IPS-18a (cell line): Measurements from ENCODE around the gene TUBGCP6.
"Not testable (repeated sequence)": the region's sequence is repeated elsewhere in the genome, so short reads cannot be mapped to it uniquely, and the experiment has no call there.

Experiments used
- H3K27ac ChIP-seq: one replicate; pipeline ENCODE4 v1.5.1; 2013; ENCODE audit warnings: low read length
- H3K27me3 ChIP-seq: one replicate; pipeline ENCODE4 v1.6.1; 2013; ENCODE audit warnings: mild to moderate bottlenecking, low read length; ENCODE audit not compliant: control insufficient read depth, insufficient read depth
- H3K36me3 ChIP-seq: one replicate; pipeline ENCODE4 v1.6.1; 2013; ENCODE audit warnings: low read depth, low read length; ENCODE audit not compliant: control insufficient read depth
- H3K4me1 ChIP-seq: one replicate; pipeline ENCODE4 v1.6.1; 2013; ENCODE audit warnings: low read depth, low read length; ENCODE audit not compliant: control insufficient read depth
- H3K4me3 ChIP-seq: one replicate; pipeline ENCODE4 v1.5.1; 2013; ENCODE audit warnings: low read length
- H3K9ac ChIP-seq: one replicate; pipeline ENCODE4 v1.6.1; 2013; ENCODE audit warnings: mild to moderate bottlenecking, low read length, moderate library complexity
- H3K9me3 ChIP-seq: one replicate; pipeline ENCODE4 v1.6.1; 2013; ENCODE audit warnings: low read depth, low read length; ENCODE audit not compliant: control insufficient read depth

The TUBGCP6 gene

GRCh38 chr22:50276143-50276542 is 31.3 kb upstream of the TUBGCP6 start:
- no peak overlapping the region for H3K4me3 ChIP-seq
- H3K27me3 ChIP-seq = peaks cover 14% of the 10 kb centered on the region
- H3K36me3 ChIP-seq = peaks cover 30% of the 10 kb centered on the region
- H3K4me1 ChIP-seq = peaks cover 8% of the 10 kb centered on the region
- no peak overlapping the region for H3K9ac ChIP-seq
- H3K9me3 ChIP-seq = no peaks in the 10 kb centered on the region
- H3K27ac ChIP-seq = no peak overlapping the region

- peaks cover 21% of the 10 kb centered on the region for H3K27me3 ChIP-seq
- H3K4me1 ChIP-seq = peaks cover 8% of the 10 kb centered on the region
- H3K9me3 ChIP-seq = no peaks in the 10 kb centered on the region
- no peak overlapping the region for H3K4me3 ChIP-seq
- H3K36me3 ChIP-seq = peaks cover 26% of the 10 kb centered on the region
- no peak overlapping the region for H3K9ac ChIP-seq
- no peak overlapping the region for H3K27ac ChIP-seq
Observed at GRCh38 chr22:50275181-50276055, 30.6 kb upstream of the TUBGCP6 start.

GRCh38 chr22:50274771-50275170 is 29.9 kb upstream of the TUBGCP6 start:
- Histone ChIP-seq H3K9me3 (no peaks in the 10 kb centered on the region), H3K4me3 (no peak overlapping the region), H3K4me1 (peaks cover 8% of the 10 kb centered on the region), H3K27me3 (peaks cover 26% of the 10 kb centered on the region), H3K36me3 (peaks cover 26% of the 10 kb centered on the region), H3K27ac (no peak overlapping the region), H3K9ac (no peak overlapping the region)

- Histone ChIP-seq H3K36me3 (peaks cover 21% of the 10 kb centered on the region), H3K9me3 (no peaks in the 10 kb centered on the region), H3K4me3 (no peak overlapping the region), H3K27me3 (peaks cover 30% of the 10 kb centered on the region), H3K9ac (no peak overlapping the region), H3K27ac (no peak overlapping the region), H3K4me1 (peaks cover 8% of the 10 kb centered on the region)
Observed at GRCh38 chr22:50274311-50274710, 29.5 kb upstream of the TUBGCP6 start.

- not testable (repeated sequence) for H3K27ac ChIP-seq, H3K4me1 ChIP-seq, H3K9ac ChIP-seq, H3K4me3 ChIP-seq, H3K9me3 ChIP-seq
- H3K36me3 ChIP-seq = peaks cover 19% of the 10 kb centered on the region
- peaks cover 36% of the 10 kb centered on the region for H3K27me3 ChIP-seq
Observed at GRCh38 chr22:50273781-50274180, 29.0 kb upstream of the TUBGCP6 start.

GRCh38 chr22:50273352-50273751 is 28.5 kb upstream of the TUBGCP6 start:
- H3K9me3 ChIP-seq, H3K4me1 ChIP-seq, H3K27ac ChIP-seq, H3K4me3 ChIP-seq, H3K9ac ChIP-seq: not testable (repeated sequence)
- H3K27me3 ChIP-seq = peaks cover 40% of the 10 kb centered on the region
- H3K36me3 ChIP-seq = peaks cover 18% of the 10 kb centered on the region

GRCh38 chr22:50272044-50272802 is 27.4 kb upstream of the TUBGCP6 start:
- no peak overlapping the region for H3K9ac ChIP-seq
- no peaks in the 10 kb centered on the region for H3K9me3 ChIP-seq
- peaks cover 10% of the 10 kb centered on the region for H3K36me3 ChIP-seq
- no peak overlapping the region for H3K4me3 ChIP-seq
- H3K27ac ChIP-seq = no peak overlapping the region
- H3K27me3 ChIP-seq = peaks cover 43% of the 10 kb centered on the region
- peaks cover 8% of the 10 kb centered on the region for H3K4me1 ChIP-seq

GRCh38 chr22:50271519-50271970 is 26.7 kb upstream of the TUBGCP6 start:
- Histone ChIP-seq H3K9ac (no peak overlapping the region), H3K27ac (no peak overlapping the region), H3K4me3 (peak overlapping the region; percentile 44), H3K36me3 (peaks cover 7% of the 10 kb centered on the region), H3K4me1 (peaks cover 8% of the 10 kb centered on the region), H3K27me3 (peaks cover 43% of the 10 kb centered on the region), H3K9me3 (no peaks in the 10 kb centered on the region)

GRCh38 chr22:50270666-50271394 is 26.0 kb upstream of the TUBGCP6 start:
- Histone ChIP-seq H3K9me3 (no peaks in the 10 kb centered on the region), H3K4me3 (peak overlapping the region; percentile 54), H3K4me1 (peaks cover 8% of the 10 kb centered on the region), H3K27ac (no peak overlapping the region), H3K36me3 (peaks cover 4% of the 10 kb centered on the region), H3K9ac (no peak overlapping the region), H3K27me3 (peaks cover 43% of the 10 kb centered on the region)

GRCh38 chr22:50269970-50270665 is 25.3 kb upstream of the TUBGCP6 start, which contains the start of gene MAPK11:
MAPK11 (minus strand) TSS chr22:50270380; CDS start chr22:50270292, 88 bp downstream.
- Histone ChIP-seq H3K36me3 (peaks cover 2% of the 10 kb centered on the region), H3K27me3 (peaks cover 43% of the 10 kb centered on the region), H3K4me3 (peak within 1 kb of the TSS; percentile 54), H3K4me1 (peaks cover 8% of the 10 kb centered on the region), H3K27ac (no peak within 1 kb of the TSS), H3K9ac (no peak within 1 kb of the TSS), H3K9me3 (no peaks in the 10 kb centered on the region)

GRCh38 chr22:50269573-50269969 is 24.7 kb upstream of the TUBGCP6 start:
- H3K4me3 ChIP-seq = peak overlapping the region; percentile 17
- H3K27ac ChIP-seq = no peak overlapping the region
- peaks cover 43% of the 10 kb centered on the region for H3K27me3 ChIP-seq
- peaks cover 8% of the 10 kb centered on the region for H3K4me1 ChIP-seq
- no peaks in the 10 kb centered on the region for H3K9me3 ChIP-seq
- no peaks in the 10 kb centered on the region for H3K36me3 ChIP-seq
- H3K9ac ChIP-seq = no peak overlapping the region
